NCI-H82 treated with DMSO at 0.1 percent for 48 hours (cell line): ENCODE measurements around the gene PPDPF.
"Not testable (repeated sequence)": the region's sequence is repeated elsewhere in the genome, so short reads cannot be mapped to it uniquely, and the experiment has no call there.

Experiments used
- DNase-seq: peaks from one replicate; lab custom pipeline; 2025; ENCODE audit not compliant: unreplicated experiment; lab: John Stamatoyannopoulos, UW

Gene PPDPF

DNA sequence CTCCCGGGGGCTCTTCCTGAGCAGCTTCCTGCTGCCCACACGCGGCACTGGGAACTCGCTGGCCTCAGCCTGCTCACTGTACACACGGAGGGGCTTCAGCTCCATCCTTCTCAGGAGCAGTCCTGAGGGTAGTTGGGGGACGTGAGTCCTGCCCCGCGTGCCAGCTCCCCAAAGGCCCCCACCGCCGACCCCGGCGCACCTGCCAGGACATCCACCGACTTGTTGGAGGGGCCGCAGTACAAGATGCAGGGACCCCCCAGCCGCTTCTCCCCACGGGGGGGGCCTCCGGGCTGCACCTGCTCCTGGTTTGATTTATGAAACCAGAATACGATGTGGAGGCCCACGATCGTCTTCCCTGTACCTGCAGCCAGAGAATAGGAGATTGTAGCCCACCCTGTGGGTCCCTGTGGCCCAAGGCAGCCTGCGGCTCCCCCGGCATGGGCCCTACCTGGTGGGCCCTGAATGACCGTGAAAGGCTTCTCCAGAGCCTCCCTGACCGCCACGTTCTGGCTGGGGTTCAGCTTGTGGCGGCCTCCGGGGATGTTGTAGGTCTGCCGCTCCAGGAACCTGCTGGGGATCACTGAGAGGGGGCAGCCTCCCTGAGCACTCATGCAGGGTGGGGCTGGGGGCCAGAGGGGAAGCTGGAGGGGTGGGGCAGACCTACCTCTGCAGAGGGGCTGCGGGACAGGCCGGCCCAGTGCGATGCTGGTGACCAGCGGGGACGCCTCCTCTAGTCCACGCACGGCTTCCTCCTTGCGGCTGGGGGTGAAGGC lies 41.2 kb downstream of the PPDPF start:
- DNase-seq: no peak

DNA sequence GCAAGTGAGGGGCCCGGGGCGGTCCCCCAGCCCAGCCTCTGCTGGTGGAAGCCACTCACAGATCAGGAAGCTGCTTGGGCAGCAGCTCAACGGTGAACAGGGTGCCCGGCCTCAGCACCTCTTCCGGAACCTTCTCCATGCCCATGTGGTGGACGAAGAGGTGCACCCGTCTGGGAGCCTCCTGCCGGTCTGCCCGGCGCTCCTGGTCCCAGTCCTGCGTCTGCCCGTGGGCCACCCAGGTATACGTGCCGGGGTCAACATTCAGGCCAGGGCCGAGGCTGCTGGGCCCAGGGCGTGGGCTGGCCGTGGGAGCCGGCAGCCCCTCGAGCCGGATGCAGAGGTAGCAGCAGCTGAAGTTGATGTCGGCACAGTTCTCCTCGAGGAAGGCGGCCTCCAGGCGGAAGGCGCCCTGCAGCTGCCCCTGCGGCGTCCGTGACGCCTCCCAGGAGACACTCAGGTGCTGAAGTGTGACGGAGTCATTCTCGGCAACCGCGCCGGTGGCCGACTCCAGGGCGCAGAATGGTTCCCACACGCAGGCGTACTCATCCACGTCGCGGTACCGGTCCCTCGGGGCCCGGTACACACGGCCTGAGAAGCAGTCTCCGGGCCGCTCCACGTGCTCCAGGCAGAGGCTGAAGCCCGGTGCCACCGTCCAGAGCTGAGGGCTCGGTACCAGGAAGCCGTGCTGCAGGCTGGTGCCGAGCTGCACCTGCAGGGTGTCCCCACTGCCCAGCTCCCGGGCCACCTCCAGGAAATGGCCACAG lies 42.1 kb downstream of the PPDPF start:
- DNase-seq: no peak

DNA sequence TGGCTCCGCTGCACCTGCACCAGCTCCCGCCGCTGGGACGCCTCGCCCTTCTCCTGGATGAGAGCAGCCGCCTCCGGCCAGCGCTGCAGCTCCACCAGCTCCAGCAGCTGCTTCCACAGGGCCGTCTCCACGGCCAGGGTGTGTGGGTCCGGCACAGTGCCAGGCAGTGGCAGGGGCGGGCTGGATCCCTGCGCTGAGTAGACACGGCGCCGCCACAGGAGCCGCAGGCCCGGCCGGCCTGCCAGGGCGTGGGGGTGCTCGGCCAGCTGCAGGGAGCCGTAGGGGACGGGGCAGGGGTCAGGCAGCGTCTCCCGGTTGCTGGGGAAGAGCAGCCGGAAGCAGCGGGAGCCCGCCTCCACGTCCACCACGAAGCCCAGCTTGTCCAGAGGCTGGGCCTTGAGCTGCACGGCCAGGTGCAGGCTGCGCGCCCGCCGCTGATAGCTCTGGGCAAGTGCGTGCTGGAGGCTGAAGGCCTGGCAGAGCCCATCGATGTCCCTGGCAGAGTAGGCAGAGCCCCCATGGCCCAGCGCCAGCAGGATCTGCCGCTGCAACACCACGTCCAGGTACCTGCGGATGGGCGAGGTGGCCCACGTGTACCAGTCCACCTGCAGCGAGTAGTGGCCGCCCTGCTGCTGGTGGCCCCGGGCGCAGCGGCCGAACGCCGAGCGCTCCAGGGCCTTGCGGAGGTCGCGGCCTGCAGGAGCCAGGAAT lies 42.8 kb downstream of the PPDPF start:
- no peak for DNase-seq

DNA sequence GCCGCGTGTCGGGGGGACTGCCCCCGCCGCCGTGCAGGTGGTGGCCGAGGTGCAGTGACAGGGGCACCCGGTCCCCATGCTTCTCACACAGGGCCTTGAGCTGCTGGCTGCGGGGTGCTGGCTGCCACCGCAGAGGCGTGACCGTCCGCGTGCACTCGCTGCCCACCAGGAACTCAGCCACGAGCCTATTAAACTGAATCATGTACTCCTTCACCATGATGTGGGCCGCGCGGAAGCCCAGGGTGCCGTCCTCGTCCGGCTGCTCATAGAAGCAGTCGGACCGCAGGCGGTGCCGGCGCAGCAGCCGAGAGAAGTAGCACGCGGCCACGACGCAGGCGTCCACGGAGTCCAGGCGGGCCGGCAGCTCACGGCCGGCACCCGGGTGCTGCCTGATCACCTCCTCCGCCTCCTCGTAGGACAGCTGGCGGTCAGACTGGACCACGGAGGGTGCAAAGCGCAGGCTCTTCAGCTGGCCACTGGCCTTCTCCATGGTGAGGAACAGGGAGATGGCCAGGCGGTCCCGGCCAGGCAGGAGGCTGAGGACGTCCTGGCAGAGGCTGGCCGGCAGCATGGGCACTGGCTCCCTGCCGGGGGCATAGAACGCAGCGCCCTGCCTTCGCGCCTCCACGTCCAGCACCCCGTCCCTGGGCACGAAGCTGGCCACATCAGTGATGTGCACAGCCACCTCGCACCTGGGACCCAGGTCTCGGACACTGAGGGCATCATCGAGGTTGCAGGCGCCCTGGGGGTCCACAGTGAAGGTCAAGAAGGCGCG lies 43.7 kb downstream of the PPDPF start:
- DNase-seq: no peak

DNA sequence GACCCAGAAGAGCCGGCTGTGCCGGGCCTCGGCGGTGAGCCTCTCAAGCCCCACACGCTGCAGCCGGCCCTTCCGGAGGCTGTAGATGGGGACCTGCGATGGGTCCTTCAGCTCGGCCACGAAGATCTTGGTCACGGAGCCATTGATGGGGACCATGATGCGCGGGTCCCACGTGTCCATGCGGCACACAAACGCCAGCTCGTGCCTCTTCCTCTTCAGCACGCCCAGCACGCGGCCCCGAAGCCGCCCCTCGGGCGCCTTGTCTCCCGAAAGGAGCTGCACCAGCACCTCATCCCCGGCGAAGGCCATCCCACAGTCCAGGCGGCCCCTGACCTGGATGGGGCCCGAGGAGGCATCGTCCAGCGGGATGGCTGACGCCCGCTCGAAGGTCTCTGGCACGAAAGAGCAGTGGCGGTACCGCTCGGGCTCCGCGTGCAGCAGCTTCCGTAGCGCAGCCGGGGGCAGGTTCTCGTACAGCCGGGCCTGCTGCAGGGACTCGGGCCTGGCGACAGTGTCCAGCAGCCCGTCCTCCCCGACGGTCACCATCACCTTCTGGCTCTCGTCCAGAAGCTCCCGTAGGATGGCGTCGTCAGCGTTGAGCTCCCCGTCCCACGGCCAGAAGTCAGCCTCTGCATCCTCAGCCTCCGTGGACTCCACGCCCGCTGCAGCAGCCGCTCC lies 44.6 kb downstream of the PPDPF start:
- no peak for DNase-seq

DNA sequence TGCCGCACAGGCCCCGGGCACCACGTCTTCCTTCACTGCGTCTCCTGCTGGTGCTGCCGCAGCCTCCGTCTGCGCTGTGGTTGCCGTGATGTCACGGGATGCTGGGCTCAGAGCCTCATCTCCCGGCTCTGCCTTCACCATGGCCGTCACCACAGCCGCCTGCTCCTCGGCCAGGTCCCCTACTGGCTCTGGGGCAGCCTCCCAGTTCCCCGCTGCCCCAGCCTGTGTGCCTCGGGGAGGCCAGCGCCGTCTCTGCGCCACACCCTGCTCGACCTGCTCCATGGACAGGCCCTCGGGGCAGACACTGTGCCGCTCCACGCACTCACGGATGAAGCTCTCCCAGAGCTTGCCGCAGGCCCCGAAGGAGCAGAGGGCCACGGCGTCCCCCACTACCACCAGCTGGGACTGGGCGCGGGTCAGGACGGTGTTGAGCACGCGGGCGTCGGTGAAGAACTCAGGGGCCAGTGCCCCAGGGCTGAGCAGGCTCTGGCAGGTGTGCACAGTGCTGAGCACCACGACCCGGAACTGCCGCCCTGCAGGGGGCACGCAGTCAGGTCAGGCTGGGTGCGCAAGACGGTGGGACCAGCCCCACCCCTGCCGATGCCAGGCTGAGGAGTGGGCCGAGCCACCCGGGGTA lies 45.3 kb downstream of the PPDPF start:
- no peak for DNase-seq

DNA sequence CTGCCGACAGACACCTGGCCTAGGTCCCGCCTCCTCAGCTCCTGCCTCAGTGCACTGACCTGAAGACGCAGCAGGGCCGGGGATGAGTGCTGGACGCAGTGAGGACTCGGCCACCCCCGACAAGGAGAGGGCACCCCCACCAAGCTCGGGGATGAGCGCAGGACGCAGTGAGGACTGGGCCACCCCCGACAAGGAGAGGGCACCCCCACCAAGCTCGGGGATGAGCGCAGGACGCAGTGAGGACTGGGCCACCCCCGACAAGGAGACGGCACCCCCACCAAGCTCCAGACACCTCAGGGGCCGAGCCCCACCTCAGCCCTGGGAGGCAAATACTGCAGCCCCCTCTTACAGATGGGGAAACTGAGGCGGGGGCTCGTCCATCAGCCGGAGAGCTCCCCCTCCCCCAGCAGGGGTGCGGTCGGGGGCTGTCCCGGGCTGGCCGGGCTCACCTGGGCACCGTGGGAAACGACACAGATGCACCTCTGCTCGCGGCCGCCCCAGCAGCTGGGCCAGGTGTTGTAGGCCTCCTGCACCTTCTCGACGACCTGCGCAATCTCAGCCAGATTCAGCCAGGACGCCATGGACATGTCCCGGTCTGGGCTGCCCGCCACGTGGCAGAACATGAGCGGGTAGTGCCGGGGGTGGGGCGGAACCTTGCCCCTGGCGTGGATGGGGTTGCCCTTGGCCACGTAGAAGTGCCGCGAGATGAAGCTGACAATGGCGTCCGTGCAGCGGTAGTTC lies 46.0 kb downstream of the PPDPF start:
- no peak for DNase-seq

DNA sequence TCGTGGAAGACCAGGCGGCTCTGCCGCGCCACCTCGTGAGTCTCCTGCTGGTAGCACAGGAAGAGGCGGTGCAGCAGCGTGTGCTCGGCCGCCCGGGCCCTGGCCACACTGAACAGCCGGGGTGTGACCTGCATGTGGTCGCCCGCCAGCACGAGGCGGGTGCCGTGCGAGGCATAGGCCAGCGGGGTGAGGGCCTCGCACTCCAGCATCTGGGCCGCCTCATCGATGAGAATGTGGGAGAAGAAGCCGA lies 46.5 kb downstream of the PPDPF start:
- DNase-seq: no peak

DNA sequence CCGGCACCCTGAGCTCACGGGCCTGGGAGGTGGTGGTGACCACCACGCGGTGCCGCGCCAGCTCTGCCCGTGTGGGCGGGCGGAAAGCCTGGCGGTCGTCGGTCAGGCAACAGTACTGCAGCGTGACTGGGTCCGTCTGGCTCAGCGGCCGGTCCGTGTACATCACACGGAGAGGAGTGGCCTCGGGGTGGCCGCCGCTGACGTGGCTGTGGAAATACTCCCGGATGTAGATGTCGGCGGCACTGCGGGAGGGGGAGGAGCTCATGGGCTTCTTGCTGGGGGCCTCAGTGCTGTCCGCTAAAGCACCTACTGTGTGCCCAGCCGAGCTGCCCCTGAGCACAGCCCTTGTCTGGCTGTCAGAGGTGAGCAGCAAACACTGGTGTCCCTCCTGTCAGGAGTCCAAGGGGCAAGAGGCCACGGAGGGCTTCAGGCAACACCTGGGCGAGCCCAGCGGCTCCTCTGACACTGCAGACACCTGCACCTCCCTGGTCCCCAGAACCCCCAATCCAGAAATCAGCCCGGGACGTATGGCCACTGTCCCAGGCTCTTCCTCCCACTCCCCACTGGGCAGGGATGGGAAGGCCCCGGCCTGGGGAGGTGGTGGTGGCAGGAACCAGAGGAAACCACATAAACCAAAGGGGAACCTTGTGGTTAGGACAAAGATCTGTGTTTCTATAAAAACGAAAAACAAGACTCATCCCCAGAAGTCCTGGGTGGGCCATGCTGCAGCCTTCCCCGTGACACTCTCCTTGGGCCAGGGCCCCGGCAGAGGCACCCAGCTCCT lies 47.0 kb downstream of the PPDPF start:
- DNase-seq: no peak

DNA sequence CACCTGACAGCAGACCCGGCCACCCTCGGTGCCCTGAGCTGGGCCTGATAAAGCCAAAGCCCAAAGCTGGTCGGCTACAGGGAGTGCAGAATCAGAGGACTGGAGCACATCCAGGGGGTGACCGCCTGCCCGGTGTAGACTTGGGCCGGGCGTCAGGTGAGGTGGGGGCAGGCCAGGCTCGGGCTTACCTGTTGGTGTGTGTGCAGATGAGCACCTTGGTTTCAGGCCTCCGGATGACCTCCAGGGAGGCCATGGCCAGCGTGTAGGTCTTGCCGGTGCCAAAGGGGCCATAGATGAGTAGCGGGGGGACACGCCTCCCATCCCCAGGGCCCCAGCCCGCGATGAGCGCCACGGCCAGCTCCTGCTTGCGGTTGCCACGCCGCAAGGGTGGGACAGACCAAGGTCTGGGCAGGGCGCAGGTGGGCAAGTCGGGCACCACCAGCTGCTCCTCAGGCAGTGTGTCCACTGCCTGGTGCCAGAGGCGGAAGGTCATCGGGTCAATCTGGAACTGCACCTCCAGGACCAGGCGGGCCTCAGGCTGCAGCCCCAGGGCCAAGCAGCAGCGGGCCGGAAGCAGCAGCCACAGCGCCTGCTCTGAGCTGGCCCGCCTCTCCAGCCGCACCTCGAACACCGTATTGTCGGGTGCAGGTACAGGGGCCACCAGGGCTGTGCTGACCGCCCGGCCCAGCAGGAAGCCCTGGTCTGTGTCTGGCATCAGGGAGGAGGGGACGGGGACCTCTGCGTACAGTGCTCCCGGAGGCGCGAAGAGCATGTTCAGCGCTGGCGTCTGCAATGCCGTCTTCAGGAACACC lies 47.8 kb downstream of the PPDPF start:
- DNase-seq: no peak

DNA sequence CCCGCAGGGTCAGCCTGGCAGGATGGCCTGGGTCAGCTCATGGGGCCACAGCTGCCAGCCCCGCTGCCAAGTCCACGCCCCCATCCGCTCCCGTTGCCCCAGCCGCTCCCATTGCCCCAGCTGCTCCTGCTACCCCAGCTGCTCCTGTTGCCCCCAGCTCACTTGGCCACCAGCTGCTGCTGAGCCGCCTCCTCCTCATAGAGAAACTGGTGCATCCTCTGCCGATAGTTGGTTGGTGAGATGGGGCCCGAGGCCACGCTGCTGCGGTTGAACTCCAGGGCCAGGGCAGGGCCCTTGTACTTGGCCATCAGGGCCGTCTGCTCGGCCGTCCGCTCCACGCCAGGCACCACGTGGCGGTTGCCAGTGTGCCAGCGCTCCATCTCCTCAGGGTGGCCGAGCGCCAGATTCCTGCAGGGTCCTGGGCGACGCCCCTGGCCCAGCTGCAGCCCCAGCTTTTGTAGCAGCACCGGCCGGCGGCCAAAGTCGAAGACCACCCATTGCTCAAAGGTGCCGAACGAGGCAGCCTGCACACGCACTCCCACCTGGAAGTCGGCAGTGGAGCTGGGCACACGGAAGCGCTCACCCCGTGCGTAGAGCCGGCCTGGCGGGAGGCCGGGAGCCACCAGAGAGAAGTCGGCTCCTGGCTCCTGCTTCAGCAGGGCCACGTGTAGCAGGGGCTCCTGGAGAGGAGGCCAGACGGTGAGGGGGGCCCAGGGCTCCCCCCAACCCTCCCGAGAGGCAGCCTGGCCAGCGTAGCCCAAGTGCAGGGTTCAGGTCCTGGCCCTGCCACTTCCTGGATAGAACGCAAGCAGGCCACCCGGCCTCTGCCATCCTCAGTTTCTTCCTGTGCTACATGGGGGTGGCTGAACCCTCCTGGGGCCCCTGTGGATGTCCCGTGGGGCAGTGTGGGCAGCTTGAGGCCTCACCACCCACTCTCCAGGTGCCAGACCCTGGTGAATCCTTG lies 48.7 kb downstream of the PPDPF start:
- no peak for DNase-seq

DNA sequence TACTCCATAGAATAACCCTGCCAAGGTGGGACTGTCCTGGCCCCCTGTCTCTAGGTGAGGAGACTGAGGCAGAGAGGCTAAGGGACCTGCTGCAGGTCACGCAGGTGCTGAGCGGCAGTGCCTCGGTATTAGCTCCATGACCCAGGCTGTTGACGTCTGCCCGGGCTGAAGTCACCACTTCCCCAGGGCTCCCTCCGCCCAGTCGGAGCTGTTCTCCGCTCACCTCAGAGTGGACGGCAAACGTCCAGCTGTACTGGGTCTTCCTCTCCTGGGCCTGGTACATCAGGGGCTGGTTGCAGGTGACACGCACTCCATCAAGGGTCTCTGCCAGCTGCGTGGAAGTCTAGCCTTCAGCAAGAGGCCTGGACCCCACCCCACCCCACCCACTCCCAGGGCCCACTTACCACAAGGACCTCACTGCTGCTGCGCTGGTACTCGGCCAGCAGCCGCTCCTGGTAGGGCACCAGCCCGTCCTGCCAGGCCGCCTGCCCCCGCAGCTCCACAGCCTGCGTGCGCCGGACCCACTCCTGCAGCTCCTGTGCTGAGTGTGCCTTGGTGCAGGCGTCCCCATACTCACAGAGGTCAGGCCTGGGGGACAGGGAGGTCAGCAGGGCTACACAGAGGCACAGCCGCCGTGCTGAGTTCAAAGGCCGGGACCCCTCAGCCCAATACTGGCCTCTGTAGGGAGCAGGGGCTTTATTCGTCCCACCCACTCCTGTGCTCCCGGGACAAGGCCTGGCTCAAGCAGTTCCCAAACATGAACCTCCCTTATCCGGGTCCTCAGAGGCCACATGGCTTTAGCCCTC lies 49.9 kb downstream of the PPDPF start:
- no peak for DNase-seq

DNA sequence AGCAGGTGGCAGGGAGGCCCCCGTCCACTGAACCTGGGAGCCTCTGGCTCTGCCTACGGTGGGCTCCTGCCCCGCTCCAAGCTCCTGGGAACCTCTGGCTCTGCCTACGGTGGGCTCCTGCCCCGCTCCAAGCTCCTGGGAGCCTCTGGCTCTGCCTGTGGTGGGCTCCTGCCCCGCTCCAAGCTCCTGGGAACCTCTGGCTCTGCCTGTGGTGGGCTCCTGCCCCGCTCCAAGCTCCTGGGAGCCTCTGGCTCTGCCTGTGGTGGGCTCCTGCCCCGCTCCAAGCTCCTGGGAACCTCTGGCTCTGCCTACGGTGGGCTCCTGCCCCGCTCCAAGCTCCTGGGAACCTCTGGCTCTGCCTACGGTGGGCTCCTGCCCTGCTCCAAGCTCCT lies 50.5 kb downstream of the PPDPF start:
- not testable (repeated sequence) for DNase-seq
